COLO829 (cell line): ENCODE results near the gene PIR.

ENCODE experiments used
- DNase-seq: peaks from one replicate; pipeline ENCODE4 v3.0.0; 2012; ENCODE audit warnings: low spot score

Gene PIR

DNA sequence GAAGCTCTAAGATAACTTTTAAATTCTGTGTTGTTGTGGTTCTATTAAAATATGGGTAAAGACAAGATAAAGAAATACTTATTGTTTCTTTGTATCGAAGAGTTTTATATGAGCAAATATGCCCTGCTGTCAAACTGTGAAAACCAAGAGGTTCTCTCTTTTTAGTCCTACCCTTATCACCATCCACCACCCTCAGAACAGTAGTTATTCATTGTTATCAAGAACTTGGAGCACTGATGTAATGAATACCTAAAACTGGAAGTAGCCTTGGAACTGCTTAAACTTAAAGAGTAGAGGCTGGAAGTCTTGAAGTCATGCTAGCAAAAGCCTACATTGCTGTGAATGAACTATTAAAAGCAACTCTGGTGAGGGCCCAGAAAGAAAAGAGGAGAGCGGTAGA is 9.2 kb downstream of the PIR start:
- no peak for DNase-seq

DNA sequence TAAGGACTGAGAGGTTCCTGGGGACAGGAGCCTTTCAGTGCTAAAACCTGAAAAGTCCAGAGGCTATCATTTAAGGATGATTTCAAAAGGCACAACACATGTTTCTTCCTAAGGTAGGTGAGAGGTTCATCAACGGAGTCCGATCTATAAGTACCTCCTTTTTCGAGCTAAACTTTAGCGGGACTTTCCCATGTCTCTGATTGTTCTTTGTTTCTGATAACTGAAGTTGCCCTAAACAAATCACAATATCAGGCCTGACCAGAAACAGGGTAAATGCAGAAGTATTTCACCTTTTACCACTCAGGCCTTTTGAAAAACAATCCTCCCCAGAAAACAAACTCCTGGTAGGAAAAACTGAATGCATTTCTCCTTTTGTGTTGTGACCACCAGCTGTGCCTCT is 17.6 kb downstream of the PIR start:
- DNase-seq: no peak

DNA sequence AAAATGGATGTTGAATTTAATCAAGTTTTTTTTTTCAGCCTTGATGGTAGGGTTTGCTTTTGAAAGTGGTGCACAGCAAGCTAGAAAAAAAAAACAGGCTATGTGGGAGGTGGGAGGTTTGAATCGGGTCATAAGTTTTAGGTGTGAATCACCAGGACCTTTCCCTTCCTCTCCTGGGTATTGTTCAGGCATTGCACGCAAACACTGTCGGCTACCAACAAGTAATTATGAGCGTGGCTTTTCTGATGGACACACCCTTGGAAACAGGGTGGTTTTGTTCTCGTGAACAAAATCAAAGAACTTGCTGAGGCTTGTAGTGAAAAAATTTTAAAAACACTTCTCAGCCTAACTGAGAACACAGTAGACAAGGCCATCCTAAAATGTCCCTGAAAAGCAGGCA is 18.1 kb downstream of the PIR start:
- no peak for DNase-seq

DNA sequence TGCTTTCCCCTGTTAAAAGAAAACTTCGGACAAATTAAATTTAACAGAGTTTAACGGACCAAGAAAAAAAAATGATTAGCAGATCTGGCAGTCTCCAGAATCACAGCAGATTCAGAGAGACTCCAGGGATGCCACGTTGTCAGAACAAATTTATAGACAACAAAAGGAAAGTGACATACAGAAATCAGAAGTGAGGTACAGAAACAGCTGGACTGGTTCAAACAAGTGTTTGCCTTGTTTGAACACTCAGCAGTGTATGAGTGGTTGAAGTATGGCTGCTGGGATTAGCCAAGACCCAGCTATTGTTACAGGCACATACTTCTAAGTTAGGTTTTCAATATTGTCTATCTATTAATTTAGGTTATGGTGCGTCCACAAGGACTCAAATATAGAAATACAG is 19.1 kb downstream of the PIR start:
- DNase-seq: no peak

DNA sequence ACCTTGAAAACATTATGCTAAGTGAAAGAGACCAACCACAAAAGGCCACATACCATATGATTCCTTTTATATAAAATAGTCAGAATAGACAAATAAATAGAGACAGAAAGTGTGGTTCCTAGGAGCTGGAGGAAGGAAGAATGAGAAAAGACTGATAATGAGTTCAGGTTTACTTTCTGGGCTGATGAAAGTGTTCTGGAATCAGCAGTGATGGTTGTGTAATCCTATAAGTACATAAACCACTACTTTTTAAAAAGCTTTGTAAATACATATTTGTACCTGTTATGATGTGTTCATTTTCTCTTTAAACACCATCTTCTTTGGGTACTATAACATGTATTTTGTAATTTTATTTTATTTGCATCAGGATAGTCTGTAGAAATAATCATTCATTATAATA is 20.6 kb downstream of the PIR start:
- no peak for DNase-seq

DNA sequence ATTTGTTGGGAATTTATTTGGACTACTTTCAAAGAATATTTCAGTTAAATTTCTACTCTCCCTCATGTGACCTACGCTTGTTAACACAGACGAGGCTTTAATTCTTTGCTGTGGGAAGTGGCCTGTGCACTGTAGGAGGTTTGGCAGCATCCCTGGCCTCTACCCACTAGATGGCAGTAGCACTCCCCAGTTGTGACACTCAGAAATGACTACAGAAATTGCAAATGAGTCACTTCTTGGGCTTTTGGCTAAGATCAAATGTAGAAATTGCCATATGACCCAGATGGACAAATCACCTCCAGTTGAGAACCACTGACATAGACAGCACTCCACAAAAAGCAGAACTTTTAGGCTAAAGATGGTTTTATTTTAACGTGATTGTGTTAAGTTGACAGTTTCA is 22.1 kb downstream of the PIR start:
- DNase-seq: peak; percentile 34

DNA sequence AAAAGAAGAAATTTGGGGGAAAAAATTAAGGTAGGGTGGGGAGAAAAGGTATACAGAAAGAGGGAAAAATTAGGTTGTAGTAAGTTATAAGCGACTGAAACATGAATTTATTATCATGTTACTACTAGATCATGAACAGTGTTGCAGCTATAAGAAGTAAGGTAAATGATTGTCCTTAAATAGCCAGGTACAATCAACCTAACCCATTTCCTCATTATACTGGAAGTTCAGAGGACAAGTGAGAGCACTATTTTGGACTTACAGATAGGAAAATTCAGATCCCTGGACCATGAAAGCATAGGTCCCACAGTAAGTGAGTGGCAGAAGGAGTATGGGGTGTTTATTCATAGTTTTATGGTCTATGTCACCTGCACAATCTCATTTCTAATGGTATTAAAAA is 23.5 kb downstream of the PIR start:
- no peak for DNase-seq

DNA sequence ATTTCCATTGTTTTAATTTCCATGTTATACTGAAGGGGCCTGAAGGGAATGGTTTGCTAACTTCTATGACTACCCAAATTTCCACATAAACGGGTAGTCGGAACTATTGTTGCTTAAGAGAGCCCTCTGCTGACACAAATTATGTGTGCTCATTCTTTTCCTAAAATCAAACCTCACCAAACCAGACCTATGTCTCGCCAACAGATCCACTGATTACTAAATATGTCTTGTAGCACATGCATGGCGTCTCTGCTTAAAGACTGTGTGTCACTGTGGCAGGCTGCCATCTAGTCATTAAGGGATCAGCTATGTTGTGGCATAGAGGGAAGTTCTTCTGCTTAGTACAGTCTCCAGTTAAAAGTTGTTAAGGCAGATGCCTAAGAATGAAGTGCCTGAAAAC is 25.1 kb downstream of the PIR start:
- DNase-seq: no peak

DNA sequence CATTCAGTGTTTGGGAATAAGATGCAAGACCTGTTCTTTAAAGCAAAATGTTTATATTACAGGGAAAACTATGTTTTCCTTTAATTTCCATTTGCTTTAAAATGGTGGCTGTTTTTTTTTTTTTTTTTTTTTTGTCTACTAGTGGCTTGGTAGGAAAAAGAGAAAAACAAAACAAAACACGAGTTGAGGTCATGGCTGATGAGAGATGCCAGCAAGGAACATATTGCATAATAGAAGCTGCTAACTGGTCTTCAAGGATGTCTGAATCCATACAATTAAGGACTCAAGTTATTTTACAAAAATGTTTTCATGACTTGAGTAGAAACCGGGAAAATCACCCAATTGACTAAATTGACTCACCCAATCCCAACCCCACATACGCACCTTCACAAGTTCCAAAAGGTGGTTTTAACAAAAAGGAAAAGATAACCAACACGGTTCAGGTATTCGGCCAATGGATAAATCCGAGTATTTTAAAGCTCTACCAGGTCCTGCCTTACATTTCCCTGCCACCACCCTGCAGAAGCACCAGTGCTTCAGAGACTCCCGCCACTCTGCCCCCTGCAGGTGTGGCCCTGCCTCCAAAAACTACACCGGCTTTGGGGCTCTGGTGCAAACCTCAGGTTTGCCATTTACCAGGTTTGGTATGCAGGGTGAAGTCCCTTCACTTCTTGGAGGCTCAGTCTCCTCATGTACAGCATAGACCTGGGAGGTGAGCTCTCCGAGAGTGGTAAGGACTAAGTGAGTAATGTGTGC is 27.1 kb downstream of the PIR start:
- no peak for DNase-seq

DNA sequence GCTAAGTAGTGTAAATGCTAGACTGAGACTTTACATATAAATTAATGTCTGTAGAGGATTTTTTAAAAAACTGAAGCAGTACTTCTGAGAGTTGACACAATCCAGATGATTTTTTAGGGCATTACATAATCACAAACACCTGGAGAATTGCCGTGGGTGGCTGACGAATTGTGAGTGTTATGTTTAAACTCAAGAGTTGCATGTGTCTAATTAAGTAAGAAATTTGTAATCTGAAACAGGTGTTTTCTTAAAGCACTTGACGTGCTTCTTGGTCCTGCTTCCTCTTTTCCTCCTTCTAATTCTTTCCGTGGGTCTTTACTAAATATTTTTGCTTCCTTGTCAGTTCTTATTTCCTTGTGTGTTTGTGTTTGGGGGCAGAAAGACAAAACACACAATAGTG is 27.8 kb downstream of the PIR start:
- DNase-seq: no peak

DNA sequence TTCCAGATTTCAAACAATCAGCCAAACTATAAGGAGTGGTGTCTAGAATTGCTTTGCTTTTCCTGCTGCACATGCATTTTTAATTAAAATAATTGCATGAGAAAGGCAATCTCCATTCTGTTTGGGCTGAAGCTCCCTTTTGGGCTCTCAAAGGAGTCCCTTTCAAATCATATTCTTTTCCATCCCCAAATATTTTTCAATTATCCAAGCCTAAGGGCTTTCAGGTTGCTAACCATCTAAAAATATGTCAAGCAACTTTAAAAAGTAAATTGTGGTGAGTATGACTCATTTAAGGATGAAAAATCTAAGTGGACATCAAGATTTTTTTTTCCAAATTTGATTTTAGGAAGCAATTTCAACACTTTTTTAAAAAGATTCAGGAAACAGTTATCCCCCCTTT is 28.4 kb downstream of the PIR start:
- DNase-seq: no peak

DNA sequence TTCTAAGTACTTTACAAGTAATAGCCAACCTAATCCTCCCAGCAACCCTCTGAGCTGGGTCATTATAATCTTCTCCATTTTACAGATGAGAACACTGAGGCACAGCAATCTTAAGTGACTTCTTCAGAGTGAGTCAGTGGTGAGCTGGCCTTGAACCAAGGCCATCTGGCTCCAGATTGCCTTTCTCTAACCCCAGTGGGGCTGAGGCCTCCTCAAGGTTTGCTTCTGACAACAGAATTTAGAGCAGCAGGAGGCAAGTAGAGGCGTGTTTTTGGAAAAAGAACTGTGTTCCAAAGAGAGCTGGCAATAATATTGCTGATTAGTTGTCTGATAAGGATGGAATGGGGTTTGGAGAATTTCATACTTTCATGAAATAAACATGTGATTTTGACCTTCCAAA is 41.2 kb downstream of the PIR start:
- no peak for DNase-seq

DNA sequence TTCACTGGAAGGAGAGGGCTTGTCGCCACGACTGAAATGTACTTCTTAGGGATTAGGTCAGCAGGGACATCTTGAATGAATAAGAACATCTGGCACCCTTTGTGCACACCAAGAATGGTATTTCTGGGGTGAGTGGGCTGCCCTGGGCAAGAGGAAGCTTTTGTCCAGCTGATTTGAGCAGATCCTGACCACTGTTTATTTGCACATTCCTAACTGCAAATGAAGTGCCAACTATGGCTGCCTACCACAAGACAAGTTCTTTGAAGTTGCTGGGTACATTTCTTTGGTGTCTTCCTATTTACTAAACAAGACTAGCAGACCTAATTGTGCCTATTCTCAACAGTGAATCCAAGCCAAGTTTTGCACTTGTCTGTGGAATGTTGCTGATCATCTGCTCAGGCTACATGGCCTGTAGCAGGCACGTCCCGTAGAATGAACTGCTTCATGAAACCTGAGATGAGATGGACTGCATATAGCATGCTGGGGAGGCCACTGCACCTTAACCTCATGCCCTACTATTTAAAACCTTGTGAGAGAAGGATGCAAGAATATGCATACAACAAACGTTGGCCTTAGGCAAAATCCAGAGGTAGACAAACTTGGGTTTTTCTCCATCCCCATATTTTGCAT is 45.0 kb downstream of the PIR start:
- DNase-seq: peak; percentile 1

DNA sequence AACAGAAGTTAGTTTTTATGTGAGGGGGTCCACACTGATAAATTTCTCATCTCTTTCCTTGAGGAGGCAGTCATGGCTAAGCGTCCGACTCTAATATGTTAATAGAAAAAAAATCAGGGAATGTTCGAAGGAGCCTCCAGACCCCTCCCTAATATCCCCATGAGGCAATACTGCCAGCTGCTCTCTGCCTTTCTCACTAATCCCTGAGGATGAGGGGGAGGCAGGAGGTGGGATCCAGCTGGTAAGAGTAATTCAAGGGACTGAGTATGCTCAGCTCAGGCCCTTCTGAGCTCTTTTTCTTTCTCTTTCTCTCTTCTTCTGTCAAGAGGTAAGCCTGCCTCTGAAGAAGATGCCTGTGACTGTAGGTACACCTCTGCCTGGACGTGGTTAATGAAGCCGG is 51.7 kb downstream of the PIR start:
- DNase-seq: no peak

DNA sequence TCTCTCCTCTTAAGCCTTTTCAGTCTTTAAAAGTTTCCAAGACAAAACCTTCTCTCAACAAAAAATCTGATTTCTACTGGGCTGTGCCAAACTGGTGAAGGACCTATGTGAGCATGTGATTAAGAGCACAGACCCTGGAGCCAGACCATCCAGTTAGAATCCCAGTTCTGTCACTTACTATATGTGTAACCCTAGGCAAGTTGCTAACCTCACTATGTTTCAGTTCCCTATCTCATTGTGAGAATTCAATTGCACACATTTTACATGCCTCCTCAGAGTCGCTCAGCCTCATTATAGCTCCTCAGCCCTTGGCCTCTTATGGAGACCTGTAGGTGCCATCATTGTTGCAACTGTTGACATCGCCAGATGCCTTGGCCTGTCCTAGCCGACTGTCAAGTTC is 54.8 kb downstream of the PIR start:
- DNase-seq: no peak

DNA sequence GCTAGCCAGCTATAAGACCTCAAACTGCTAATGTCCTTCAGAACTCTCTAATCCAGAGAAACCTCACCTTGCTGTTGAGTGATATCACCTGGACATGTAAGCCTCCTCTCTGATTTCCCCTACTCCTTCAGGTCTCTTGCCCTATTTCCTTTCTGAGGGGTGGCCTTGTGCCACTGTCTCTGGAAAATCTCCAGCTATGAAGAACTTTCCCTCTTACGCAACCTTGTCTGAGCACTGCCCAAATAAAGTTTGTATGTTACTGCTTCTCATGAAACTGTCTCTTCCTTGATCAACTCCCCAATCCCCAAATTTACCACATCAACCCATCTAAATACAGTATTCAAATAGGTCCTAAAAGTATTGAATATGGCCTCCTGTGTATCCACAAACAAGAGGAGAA is 55.4 kb downstream of the PIR start:
- DNase-seq: no peak

DNA sequence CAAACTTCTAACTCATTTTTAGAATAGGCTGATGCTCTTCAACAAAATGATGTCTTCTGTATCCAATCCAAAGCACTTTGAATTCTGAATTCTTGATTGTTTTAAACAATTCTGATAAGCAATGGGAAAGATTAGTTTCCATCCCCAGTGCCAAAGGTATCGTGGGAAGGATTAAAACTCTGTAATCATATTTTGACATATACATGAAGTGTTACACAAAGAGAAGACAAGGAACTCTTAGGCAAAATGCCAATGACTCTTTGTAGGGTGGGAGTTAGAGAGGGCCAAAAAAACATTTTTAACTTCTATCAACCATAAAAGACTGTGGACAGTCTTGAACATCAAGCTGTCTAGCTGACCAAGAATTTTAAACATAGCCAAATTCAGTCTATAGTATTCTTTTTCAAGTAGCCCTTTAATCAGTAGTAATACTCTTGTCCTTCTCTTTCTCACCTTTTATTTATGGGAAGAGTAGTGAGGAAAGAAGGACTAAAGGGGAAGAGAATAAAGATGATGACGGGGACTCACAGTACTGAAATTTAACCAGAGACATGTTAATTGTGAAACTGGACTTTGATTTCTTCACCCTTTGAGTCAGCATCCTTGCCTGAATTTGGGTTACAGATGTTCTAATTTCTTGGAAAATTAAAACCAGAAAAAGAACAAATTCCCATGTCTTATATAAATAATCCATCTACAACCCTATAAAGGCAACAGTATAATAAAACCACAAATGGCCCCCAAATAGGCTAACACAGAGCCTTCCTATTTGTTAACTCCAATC is 57.1 kb downstream of the PIR start:
- no peak for DNase-seq

DNA sequence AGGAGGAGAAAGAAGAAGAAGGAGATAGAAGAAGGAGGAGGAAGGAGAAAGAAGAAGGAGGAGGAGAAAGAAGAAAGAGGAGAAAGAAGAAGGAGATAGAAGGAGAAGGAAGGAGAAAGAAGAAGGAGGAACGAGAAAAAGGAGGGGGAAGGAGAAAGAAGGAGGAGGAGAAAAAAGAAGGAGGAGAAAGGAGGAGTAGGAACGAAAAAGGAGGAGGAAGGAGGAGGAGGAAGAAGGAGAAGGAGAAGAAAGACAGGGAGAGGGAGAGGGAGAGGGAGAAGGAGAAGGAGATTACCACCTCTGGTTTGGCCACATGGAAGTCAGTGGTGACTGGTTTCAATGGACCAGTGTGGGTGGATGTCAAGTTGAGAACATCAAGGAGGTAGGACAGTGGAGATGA is 58.9 kb downstream of the PIR start:
- no peak for DNase-seq

DNA sequence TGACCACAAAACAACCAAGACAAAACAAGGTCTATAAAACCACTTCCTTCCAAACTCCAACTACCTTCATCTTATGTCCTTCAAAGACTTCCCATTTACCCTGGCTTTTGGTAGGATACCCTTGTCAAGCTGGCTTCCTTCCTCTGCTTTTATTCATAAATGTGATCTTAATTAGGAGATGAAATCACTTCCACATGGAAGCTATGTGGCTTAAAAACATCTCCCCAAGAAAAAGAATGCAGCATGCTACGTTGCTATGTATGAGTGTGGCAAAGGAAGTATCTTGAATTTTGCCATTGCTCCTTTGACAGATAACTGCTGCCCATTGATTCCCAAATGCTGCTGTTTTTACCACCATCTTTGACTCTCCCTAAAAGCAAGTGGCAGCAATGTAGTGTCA is 62.5 kb downstream of the PIR start:
- DNase-seq: no peak

DNA sequence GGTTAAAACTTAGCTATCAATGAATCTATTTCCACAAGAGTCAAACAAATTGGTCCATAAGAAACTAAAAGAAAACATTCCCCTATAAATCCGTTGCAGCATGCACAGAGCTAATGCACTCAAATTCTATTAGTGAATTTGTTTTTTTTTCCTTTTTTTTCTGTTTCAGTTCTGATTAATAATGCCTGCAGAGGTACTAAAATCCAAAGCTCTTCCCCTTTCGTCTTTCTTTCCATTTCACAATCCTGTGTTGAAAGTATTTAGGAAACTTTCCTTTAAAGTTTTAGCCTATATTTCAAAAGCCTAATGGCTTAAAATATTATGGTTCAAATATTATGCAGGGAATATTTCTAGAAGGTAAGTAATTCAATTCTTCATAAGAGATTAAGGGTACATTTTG is 63.1 kb downstream of the PIR start:
- no peak for DNase-seq

DNA sequence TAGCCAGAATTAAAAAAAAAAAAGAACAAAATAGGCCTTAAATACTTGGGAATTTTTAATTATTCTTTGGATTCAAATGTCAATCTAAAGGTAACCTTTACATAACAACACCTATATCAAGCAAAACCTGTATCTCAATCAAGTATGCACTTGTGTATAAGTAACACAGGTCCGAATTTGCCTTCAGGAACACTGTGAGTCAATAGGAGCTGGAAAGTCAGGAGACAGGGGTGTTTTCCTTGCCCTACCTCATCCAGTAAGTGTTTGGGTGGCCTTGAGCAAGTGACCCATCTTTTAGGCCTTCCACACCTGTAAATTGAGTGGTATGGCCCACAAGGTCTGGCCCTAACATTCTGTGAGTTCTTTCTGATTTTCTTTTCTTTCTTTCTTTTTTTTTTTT is 68.1 kb downstream of the PIR start:
- no peak for DNase-seq

DNA sequence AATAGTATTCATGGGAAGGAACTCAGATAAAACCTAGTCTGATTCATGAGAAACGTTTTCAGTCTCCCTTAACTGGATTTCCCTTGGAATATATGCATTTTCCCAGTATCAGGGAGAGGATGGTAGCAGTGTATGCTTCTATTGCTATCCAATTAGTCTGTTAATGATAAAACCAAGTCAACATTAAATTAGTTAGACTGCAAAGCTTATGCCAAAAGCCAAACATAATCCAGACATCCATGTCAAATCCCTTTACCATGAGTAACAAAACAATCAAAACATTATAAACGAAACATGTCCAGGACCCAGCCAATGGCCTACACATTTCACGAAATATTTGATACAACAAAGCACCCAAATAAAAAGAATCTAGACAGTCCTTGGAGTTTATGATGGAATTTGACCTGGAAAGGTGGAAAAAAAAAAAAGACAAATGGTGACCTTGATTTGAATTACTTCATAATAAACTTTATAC is 74.4 kb downstream of the PIR start:
- DNase-seq: no peak

DNA sequence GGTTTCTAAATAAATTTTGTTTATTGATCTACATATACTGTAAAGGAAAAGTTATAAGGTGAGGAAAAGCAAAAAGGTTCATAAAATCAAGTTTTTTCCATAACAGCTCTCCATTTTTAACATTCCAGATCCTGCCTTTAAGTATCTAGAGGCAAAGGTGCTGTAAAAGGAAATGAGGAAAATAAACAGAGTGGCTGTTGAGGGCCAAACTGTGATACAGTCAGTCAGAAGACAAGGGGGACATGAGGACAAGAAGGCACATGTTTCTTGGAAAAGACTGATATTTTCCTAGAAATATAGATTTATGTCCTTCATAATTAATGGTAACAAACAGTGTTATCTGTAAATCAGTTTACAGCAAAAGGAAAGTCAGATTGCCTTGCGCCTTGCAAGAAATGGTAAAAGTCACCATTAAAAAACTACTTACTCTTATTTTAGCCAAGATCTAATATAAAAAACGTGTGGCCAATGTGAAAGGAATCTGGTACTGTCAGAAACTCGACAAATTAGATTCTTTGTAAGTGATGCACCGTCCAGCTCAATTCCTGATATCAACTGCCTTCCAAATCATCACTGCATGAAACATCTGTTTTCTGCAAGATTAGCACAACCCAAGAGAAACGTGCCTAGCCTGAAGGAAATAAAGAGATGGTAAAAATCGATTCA is 75.0 kb downstream of the PIR start:
- DNase-seq: no peak
